GM18499 (cell line): ENCODE measurements around the gene OMD.

Experiments used
- ATAC-seq: cut with Tn5 transposase; IDR thresholded peaks from one replicate; pipeline ENCODE4 v1.9.1; 2021; ENCODE audit warnings: moderate number of reproducible peaks; ENCODE audit not compliant: insufficient read depth, unreplicated experiment

OMD gene, protein sequence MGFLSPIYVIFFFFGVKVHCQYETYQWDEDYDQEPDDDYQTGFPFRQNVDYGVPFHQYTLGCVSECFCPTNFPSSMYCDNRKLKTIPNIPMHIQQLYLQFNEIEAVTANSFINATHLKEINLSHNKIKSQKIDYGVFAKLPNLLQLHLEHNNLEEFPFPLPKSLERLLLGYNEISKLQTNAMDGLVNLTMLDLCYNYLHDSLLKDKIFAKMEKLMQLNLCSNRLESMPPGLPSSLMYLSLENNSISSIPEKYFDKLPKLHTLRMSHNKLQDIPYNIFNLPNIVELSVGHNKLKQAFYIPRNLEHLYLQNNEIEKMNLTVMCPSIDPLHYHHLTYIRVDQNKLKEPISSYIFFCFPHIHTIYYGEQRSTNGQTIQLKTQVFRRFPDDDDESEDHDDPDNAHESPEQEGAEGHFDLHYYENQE

DNA sequence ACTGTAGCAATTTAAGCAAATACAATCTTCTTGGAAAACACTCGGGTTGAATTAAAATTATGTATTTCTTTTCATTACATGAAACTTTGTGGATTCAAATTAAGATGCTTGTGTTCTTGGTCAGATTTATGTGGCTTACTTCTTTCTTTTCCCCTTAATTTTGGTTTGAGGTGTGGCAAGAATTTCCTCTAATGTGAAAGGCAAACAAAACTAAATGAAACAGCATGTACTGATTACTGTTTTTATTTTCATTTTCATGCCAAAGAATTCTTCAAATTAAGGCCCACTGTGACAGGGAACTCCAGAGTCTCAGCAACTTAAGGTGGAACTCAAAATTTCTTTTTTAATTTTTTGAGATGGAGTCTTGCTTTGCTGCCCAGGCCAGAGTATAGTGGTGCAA is at the start of gene OMD:
TSS of gene OMD (minus strand) at position 132 of the 400 bp plus-strand sequence. CDS start 6,913 bp downstream, outside the sequence.
- ATAC-seq: no peak

DNA sequence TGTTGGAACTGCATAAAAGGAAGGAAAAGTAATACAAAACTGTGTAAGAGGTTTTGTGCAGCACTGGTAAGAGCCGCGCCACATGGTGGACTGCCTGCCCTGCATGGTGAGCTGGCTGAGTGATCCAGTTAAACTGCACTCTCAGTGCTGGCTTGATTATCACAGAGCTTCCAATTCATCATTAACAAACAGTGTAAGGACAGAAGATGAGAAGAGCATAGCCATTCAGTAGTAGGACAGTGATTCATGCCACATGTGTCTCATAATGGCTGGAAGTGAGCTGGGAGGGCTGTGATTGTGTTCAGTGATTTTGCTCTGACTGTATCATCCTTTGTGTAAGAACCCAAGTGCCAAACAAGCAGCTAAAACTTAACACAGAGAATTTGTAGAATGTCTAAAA is 43.9 kb upstream of the OMD start:
- no peak for ATAC-seq

DNA sequence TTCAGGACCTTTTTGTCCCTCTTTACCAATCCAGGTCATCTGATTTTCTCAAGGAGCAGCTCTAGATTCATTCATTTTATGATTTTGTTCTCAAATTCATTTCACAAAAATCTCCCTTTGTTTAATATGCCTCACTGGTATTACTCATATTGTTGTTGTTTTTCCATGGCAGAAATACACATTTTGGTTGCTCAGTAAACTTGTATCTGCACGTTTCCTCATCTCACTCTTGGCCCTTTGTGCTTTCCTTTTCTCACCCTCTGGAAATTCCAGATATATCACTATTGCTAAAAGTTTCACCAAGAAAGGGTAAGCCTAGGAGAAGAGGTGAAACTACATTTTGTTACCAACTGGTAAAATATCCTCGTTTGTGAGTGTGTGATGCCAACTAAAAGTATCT is 43.2 kb upstream of the OMD start:
- no peak for ATAC-seq

DNA sequence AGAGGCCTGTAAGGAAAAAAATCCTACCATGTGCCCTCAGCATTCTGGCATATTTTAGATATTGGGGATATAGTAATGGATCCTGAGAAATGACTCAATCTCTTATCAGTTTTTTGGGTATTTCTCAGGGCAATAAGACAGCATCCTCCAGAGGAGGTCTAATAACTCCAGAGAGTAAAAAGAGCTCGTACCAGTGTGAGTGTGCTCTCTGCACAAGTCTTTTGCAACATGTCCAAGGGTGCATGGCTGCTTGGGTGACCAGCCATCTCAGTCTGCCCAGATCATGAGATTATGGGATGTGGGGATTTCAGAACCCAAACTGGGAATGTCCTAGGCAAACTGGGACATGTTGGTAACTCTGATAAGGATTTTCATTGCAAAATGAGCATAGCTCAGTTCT is 42.8 kb upstream of the OMD start:
- no peak for ATAC-seq

DNA sequence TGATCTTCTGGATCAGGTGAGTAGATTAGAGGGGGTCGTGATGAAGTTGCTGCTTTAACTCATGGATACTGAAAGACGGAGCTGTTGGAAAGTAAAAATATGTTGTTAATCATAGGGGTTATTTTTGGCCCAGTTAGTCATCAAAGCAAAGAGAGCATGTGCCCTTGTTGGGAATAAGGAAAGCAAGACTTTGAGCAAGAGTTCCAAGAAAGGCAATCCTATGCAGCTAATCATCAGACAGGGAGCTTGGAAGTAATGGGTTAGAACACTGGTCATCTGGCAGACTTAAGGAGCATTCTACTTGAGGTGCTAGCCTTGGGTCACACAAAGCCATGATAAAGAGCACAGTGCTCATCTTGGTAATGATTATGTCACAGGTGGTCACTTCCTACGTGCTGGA is 39.7 kb upstream of the OMD start:
- ATAC-seq: no peak

DNA sequence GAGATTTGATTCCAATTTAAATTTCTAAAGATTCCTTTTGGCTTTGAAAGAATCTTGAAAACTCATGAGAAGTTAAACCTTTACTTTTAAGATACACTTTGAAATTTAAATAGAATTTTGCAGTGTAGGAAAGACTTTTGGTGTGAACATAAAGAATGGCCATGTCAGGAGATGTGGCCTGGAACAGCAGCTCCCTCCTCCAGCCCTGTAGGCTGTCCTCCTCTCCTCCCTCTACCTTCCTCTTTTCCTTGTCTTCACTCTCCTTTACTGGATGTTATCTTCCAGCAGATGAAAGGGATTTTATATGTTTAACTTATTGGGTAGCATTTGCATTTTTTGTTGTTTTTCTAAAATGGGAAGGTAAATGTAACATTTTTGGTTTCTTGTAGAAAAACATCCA is 39.1 kb upstream of the OMD start:
- ATAC-seq: no peak

DNA sequence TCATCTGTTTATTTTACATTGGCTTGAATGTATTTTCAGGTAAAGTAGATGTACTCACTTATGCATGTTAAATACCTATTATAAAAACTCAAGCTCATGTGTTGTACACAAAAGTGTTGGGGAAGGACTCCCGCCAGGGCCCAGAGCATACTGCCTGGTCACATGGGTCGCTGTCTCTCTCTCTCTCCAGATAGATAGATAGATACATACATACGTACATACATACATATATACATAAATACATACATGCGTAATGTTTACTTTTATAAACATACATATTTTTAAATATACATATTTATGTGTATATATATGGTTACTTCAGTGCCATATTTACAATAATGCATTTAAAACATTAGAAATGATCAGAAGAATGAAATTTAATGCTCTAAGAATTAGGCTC is 33.3 kb upstream of the OMD start:
- ATAC-seq: no peak

DNA sequence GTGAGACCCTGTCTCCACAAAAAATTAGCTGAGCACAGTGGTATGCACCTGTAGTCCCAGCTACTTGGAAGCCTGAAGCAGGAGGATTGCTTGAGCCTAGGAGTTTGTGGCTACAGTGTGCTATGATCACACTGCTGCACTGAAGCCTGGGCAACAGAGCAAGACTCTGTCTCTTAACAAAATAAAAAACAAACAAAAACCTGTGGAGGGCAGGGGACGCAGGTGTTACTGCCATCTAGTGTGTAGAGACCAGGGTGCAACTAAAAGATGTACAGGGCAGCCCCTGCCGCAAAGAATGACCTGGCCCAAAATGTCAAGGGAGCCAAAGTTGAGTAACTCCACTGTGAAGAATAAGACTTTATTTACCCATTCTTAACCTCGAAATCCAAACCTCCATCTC is 30.9 kb upstream of the OMD start:
- no peak for ATAC-seq

DNA sequence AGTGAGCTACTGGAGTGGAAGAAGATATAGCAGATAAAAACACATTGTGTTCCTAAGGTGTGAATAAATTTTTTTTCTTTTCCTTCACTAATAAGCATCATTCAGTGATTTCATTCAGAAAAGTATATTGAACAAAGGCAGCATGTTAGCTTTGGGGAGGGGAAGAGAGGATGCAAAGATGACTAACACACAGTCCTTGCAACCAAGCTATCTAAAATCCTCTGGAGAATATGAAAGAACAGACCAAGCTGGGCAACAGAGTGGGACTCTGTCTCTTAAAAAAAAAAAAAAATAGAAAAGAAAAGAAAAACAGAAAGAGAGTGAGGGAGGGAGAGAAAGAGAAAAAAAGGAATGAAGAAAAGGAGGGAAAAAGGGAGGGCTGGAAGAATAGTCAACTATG is 22.3 kb upstream of the OMD start:
- no peak for ATAC-seq

DNA sequence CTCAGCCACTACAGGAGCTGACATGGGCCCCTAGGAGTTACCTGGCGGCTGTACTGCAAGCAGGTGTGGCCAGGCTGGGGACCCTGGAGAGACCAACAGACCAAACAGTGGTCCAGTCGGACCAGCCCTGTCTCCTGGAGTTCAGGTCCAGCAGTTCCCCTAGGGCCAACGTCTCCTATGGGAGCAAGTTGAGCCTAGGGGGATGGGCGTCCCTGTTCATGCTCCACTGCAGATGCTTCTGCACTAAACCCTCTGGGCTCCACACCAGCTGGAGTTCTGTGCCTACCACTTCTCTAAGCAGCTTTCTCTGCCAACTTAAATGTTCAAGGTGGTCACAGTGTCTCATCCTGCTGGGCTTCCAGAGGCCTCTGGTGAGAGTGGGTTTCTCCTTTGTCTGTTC is 20.6 kb upstream of the OMD start:
- ATAC-seq: no peak

DNA sequence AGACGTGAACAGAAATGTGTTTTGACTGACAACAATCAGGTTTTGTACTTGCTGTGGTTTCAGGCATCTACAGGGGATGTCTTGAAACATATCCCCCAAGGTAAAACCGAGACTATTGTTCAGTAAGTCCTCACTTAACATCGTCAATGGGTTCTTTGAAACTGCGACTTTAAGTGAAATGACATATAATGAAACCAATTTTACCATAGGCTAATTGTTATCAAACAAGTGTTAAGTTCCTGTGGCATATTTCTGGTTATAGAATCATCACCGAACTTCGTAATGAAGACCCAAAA is 16.4 kb upstream of the OMD start:
- ATAC-seq: no peak

DNA sequence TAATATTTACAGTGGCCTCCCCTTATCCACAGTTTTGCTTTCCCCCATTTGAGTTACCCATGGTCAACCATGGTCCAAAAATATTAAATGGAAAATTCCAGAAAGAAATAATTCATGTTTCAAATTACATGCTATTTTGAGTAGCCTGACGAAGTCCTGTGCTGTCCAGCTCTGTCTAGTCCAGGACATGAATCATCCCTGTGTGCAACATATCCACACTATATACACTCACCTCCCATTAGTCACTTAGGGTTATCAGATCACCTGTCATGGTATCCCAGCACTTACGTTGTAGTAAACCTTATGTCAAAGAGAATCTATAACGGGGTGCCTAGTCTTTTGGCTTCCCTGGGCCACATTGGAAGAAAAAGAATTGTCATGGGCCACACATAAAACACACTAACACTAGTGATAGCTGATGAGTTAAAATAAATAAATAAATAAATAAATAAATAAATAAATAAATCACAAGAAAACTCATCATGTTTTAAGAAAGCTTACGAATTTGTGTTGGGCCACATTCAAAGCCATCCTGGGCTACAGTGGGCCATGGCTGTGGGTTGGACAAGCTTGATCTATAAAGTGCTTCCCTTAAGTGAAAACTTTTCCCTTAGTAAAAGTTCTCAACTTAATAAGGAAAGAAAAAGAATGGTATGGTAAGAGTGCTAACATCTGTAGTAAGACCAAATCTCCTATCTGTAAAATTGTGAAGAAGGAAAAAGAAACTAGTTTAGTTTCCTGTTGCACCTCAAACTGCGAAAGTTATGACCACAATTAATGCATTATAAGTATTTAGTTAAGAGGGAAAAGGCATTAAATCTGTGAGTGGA is 15.9 kb upstream of the OMD start:
- ATAC-seq: no peak

DNA sequence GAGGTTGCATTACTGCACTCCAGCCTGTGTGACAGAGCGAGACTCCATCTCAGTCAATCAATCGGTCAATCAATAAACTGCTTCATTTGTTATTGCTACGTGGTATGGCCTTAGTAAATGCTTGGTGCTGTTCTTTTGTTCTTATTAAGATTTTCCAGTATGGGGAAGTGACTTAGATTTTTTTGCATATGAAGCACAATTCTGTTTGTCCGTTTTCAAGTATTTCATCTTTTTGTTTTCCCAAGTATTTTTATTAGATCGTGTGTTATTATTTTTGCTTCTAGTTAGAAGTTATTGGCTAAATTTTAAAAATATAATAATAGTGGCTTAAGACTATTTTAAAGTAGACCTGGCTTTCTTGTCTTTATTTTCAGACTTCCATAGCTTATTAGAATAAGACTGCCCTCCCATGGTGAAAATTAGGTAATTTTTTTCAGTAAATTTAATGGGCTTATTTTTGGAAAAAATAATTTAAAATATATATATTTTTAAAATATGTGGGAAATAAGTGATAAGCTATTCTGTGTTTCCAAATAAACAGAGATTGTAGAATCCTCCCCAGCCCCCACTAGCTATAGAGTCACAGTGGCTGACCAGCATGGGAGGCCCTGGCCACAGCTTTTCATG is 14.7 kb upstream of the OMD start:
- ATAC-seq: no peak

DNA sequence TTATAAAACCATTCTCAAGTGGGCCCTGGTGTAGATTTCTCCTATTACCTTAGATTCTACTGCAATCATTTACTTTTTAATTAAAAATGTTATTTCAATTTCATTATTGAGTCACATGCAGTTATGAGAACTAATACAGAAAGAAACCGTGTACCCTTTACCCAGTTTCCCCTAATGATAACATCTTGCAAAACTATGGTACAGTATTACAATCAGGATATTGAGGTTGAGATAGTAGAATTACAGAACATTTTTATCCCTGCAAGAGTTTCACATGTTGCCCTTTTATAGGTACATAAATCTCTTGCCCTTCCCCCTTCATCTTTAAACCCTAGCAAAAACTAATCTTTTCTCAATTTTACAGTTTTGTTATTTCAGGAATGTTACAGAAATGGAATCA is 11.0 kb upstream of the OMD start:
- no peak for ATAC-seq

DNA sequence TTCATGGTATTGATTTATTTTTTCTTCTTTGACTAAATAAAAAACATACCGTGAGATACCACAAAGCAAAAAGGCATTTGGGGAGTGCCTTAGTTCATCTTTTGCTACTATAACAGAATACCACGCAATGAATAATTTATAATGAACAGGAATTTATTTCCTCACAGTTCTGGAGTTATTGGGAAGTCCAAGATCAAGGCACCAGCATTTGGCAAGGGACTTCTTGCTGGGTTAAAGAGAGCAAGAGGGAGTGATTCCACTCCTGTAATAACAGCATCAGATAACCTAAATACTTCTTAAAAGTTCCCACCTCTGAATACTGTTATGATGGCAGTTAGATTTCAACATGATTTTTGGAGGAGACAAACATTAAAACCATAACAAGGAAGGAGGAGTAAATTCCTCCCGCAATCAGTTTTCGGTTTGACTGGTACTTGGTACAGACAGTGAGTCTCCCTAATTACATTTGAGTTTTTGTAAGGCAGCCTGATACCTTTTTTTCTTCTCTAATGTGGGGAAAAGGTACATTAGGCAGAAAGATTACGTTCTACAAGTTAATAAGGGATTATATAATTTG is 8.8 kb upstream of the OMD start:
- ATAC-seq: no peak

DNA sequence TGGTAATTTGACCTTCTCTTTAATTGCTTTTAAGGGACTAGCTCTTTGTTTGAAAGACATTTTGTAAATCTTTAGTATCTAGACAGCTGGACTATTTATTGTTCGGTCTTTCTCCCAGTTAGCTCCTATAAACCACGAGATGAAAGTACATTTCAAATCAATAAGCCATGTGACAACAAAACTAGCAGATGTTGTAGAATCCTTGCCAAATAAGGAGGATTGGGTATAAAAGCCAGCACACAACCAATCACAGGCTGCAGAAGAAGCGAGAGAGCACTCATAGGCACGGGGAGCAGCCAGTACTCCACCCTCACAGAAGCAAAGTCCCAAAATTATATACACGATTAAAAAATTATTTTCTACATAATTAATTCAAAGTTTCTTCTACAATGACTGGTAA is 8.1 kb upstream of the OMD start:
- ATAC-seq: no peak

DNA sequence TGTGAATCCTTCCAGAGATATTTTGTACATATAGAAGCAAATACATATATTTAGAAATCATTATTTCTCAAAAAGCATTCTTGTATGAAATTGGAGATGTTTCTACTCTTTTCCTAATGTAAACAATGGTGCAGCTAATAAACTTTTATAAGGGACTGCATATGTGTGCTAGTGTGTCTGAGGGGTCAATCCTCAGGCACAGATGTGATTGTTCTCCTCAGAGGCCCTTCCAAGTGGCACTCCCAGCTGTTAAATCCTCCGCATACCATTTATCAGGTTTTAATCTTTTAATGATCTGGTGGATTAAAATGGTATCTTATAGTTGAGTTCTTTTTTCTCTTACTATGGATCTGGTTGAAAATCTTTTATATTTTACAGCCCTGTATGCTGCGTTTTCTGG is 5.6 kb upstream of the OMD start:
- no peak for ATAC-seq

DNA sequence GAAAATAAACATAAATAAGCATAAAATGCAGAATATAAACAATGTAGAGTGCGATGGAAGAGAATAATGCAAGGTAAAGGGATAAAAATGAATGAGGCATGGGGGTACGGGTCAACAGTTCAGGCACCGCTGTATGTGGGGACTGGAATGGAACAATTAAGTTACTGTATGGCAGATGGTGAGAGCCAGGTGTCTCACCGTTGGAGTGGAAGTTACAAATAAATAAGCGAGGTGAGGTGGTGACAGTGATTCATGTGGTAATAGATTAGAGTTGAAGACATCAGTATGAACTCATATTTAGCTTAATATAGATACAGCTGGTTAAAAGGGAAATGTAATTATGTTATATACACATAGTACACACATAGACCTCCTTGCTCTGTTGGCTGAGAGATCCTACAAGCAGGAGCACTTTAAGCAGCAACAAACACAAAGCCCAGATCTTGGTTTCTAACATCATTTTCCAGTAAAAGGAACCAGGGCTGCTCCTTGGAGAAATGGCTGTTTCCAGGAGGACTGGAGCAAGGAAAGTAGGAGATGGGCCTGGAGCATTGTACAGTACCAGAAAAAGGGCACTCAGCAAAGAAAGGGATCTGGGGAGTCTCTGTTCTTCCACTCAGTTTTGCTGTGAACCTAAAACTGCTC is 2.4 kb upstream of the OMD start:
- ATAC-seq: no peak

DNA sequence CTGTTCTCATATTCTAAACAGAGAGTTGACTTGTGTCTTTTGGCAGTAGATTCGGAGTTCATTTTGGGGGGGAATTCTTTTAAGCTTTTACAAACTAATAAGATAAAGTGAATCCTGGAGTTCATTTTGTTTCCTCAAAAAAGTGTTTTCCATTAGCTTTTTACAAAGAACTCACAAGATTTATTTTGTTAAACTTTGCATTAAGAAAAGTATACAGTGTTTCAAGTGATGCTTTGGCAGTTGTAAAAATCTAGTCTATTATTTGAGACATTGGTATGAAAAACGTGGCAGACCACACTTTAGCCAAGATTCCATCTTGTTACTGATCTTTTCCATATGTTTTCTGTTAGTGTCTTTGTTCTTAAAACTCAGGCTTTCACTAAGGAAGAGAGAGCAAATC is 1.2 kb upstream of the OMD start:
- no peak for ATAC-seq

DNA sequence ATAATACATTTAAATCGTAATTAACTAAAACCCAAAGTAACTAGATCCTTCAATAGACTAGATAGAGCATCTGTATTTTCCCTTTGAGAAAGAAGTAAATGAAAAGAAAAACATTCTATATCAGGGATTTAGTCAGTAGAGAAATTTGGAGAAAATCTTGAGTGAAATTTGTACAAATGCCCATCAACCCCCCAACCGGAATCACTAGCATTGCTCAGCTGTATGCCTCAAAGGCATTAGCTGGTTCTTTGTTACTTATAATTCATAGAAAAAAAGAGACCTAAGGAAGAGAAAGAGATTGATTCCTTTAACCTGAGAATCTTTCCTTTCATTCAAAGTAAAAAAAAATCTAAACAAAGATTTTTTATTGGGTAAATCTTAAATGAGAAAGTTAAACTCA is 659 bp downstream of the OMD start:
- ATAC-seq: no peak
